ENCODE data around the gene CRBN.
A peak's percentile ranks its signal among the peaks of the same experiment; 100 is the strongest.

The CRBN gene

DNA sequence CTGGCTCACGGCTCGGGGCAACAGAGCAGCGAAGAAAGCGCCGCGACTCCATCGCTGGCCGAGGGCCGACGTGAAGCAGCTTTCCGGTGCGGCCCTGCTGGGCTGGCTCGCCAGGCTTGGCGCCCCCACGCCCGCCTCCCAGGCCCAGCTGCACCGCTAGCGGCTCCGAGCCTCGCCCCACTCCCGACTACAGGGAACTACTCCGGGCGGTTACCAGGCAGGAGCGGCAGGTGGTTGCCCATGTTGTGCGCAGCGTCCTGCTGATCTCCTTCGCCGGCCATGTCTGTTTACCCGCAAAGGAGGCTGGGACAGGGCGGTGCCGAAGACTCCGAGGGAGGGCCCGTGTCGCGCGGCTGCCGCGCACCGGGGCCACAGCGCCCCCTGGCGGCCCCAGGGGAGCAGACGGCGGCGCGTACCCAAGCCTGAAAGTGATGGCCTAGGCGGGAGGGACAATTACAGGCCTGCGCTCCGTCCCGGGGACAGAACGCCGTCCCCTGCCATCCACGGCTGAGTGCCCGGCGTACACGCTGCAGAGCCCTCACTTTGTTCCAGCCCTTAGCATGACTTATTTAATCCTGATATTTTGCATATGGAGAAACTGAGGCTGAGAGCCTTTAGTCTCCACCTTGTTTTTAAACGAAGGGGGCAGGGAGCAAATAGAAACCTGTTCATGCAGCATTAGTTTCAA lies at the start of gene CRBN:
CRBN (minus strand) TSS at position 285 of the 688 bp plus-strand sequence; CDS start at position 281, 4 bp downstream.
- peaks cover 24% of the 10 kb centered on the region for H3K79me2 ChIP-seq
- peak within 1 kb of the TSS; percentile 63 for H3K9ac ChIP-seq
- H2AFZ ChIP-seq = peak within 1 kb of the TSS; percentile 93
- no peaks in the 10 kb centered on the region for H3K36me3 ChIP-seq (ENCODE audit: control insufficient read depth, insufficient read depth, low read length)
- TF ChIP-seq, protein P1, sequence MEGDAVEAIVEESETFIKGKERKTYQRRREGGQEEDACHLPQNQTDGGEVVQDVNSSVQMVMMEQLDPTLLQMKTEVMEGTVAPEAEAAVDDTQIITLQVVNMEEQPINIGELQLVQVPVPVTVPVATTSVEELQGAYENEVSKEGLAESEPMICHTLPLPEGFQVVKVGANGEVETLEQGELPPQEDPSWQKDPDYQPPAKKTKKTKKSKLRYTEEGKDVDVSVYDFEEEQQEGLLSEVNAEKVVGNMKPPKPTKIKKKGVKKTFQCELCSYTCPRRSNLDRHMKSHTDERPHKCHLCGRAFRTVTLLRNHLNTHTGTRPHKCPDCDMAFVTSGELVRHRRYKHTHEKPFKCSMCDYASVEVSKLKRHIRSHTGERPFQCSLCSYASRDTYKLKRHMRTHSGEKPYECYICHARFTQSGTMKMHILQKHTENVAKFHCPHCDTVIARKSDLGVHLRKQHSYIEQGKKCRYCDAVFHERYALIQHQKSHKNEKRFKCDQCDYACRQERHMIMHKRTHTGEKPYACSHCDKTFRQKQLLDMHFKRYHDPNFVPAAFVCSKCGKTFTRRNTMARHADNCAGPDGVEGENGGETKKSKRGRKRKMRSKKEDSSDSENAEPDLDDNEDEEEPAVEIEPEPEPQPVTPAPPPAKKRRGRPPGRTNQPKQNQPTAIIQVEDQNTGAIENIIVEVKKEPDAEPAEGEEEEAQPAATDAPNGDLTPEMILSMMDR (IDR thresholded peaks at IDR 0.05) = peak; percentile 99
- H3K9me3 ChIP-seq (ENCODE audit: control insufficient read depth, low read length) = no peaks in the 10 kb centered on the region
- H3K4me2 ChIP-seq (ENCODE audit: low read length) = peak within 1 kb of the TSS; percentile 74
- peak within 1 kb of the TSS; percentile 95 for H3K4me3 ChIP-seq (ENCODE audit: low read depth, low read length)
- H3K27ac ChIP-seq = peak within 1 kb of the TSS; percentile 71
- H3K27me3 ChIP-seq (ENCODE audit: control insufficient read depth, insufficient read depth, low read length) = no peaks in the 10 kb centered on the region
- H3K4me1 ChIP-seq = no peaks in the 10 kb centered on the region

- H3K4me1 ChIP-seq = no peaks in the 10 kb centered on the region
- no peak overlapping the region for H3K4me2 ChIP-seq (ENCODE audit: low read length)
- H3K79me2 ChIP-seq = no peaks in the 10 kb centered on the region
- TF ChIP-seq, protein P1 (IDR thresholded peaks at IDR 0.05) = no peak
- H3K4me3 ChIP-seq (ENCODE audit: low read depth, low read length) = no peak overlapping the region
- H3K9ac ChIP-seq = no peak overlapping the region
- H2AFZ ChIP-seq = no peak overlapping the region
- no peaks in the 10 kb centered on the region for H3K27me3 ChIP-seq (ENCODE audit: control insufficient read depth, insufficient read depth, low read length)
- no peak overlapping the region for H3K27ac ChIP-seq
- H3K36me3 ChIP-seq (ENCODE audit: control insufficient read depth, insufficient read depth, low read length) = no peaks in the 10 kb centered on the region
- no peaks in the 10 kb centered on the region for H3K9me3 ChIP-seq (ENCODE audit: control insufficient read depth, low read length)
These were observed 48.1 kb upstream of the CRBN start for GRCh38 chr3:3227640-3228039.

- Histone ChIP-seq H3K4me1 (no peaks in the 10 kb centered on the region), H3K27me3 (ENCODE audit: control insufficient read depth, insufficient read depth, low read length) (no peaks in the 10 kb centered on the region), H3K9me3 (ENCODE audit: control insufficient read depth, low read length) (no peaks in the 10 kb centered on the region), H3K4me2 (ENCODE audit: low read length) (no peak overlapping the region), H3K9ac (no peak overlapping the region), H2AFZ (no peak overlapping the region), H3K79me2 (no peaks in the 10 kb centered on the region), H3K36me3 (ENCODE audit: control insufficient read depth, insufficient read depth, low read length) (no peaks in the 10 kb centered on the region), H3K27ac (no peak overlapping the region), H3K4me3 (ENCODE audit: low read depth, low read length) (no peak overlapping the region)
- TF ChIP-seq, protein P1 (IDR thresholded peaks at IDR 0.05) = no peak
These were observed 42.0 kb upstream of the CRBN start for GRCh38 chr3:3221528-3221927.

- H3K4me3 ChIP-seq (ENCODE audit: low read depth, low read length) = no peak overlapping the region
- H3K9ac ChIP-seq = no peak overlapping the region
- no peaks in the 10 kb centered on the region for H3K79me2 ChIP-seq
- no peaks in the 10 kb centered on the region for H3K36me3 ChIP-seq (ENCODE audit: control insufficient read depth, insufficient read depth, low read length)
- H3K27me3 ChIP-seq (ENCODE audit: control insufficient read depth, insufficient read depth, low read length) = no peaks in the 10 kb centered on the region
- no peaks in the 10 kb centered on the region for H3K9me3 ChIP-seq (ENCODE audit: control insufficient read depth, low read length)
- TF ChIP-seq, protein P1 (IDR thresholded peaks at IDR 0.05) = no peak
- H3K4me1 ChIP-seq = no peaks in the 10 kb centered on the region
- no peak overlapping the region for H3K4me2 ChIP-seq (ENCODE audit: low read length)
- no peak overlapping the region for H2AFZ ChIP-seq
- H3K27ac ChIP-seq = no peak overlapping the region
These were observed 36.9 kb upstream of the CRBN start for GRCh38 chr3:3216401-3216800.

Data from parathyroid adenoma (tissue), 2 donors.